Hepatocyte (in vitro differentiated cells): ENCODE measurements around the gene DEDD2. TPM values are rescaled to one million over a fixed set of nuclear protein-coding genes. Genes with fewer than 3 reads are reported as not detected.

Source experiments
- DNase-seq: peaks from one replicate; pipeline ENCODE4 v3.0.0-alpha.2; 2016; ENCODE audit warnings: low spot score
- H2AFZ ChIP-seq: fragments of 200-600 bp; sonication (generic); 2 replicates; pipeline ENCODE4 v1.6.0; 2016; ENCODE audit warnings: antibody characterized with exemption, mild to moderate bottlenecking
- H3K27ac ChIP-seq: fragments of 200-600 bp; sonication (generic); 2 replicates; pipeline ENCODE4 v1.5.1; 2016; ENCODE audit warnings: mild to moderate bottlenecking
- H3K27me3 ChIP-seq: fragments of 200-600 bp; sonication (generic); 2 replicates; pipeline ENCODE4 v1.6.1; 2016
- H3K36me3 ChIP-seq: fragments of 200-600 bp; sonication (generic); replicated peaks from 2 replicates; pipeline ENCODE4 v1.5.1; 2016; ENCODE audit warnings: low read depth; ENCODE audit not compliant: insufficient read depth
- H3K4me1 ChIP-seq: fragments of 200-600 bp; sonication (generic); 2 replicates; pipeline ENCODE4 v1.5.1; 2016; ENCODE audit warnings: mild to moderate bottlenecking, moderate library complexity; ENCODE audit not compliant: insufficient read depth
- H3K4me2 ChIP-seq: fragments of 200-600 bp; sonication (generic); 2 replicates; pipeline ENCODE4 v1.6.0; 2016
- H3K4me3 ChIP-seq: fragments of 200-600 bp; sonication (generic); 2 replicates; pipeline ENCODE4 v1.5.1; 2016; ENCODE audit warnings: mild to moderate bottlenecking
- H3K79me2 ChIP-seq: fragments of 200-600 bp; sonication (generic); 2 replicates; pipeline ENCODE4 v1.6.0; 2017; ENCODE audit warnings: mild to moderate bottlenecking
- H3K9me2 ChIP-seq: fragments of 200-600 bp; sonication (generic); replicated peaks from 2 replicates; pipeline ENCODE4 v1.6.0; 2017; ENCODE audit warnings: mild to moderate bottlenecking; ENCODE audit not compliant: insufficient read depth
- H3K9me3 ChIP-seq: fragments of 200-600 bp; sonication (generic); 2 replicates; pipeline ENCODE4 v1.5.1; 2016; ENCODE audit warnings: low read depth, mild to moderate bottlenecking
- H4K20me1 ChIP-seq: fragments of 200-600 bp; sonication (generic); 2 replicates; pipeline ENCODE4 v1.6.0; 2016; ENCODE audit warnings: mild to moderate bottlenecking; ENCODE audit not compliant: insufficient read depth, poor library complexity, severe bottlenecking
- EZH2 ChIP-seq: fragments of 200-600 bp; sonication (generic); IDR thresholded peaks from 2 replicates; pipeline ENCODE4 v1.6.1; 2016; ENCODE audit warnings: antibody characterized with exemption, mild to moderate bottlenecking, borderline replicate concordance
- EZH2phosphoT487 ChIP-seq: fragments of 200-600 bp; sonication (generic); IDR thresholded peaks from one replicate; pipeline ENCODE4 v1.6.1; 2018; ENCODE audit warnings: antibody characterized with exemption, mild to moderate bottlenecking, low read depth, moderate library complexity; ENCODE audit not compliant: unreplicated experiment, severe bottlenecking
- WGBS: methylation state at CpG from one replicate; pipeline ENCODE4 v1.1.6; 2016; ENCODE audit warnings: low lambda C conversion rate; ENCODE audit errors: missing lambda C conversion rate; 5-methylcytosine and 5-hydroxymethylcytosine counted together
- polyA plus RNA-seq: library from polyadenylated mRNA; unstranded; fragments of >200 nt; fragmentation: Nextera tagmentation; extraction: Ambion mirVana; gene quantifications from 2 replicates; pipeline ENCODE4 v1.2.1, GENCODE V29; 2016
- total RNA-seq: library from RNA; depleted of rRNA; stranded (reverse); fragments of >200 nt; gene quantifications from 2 replicates; pipeline ENCODE4 v1.2.3, GENCODE V29; 2014
- TF ChIP-seq, protein P1 (sequence below): fragments of 200-600 bp; sonication (generic); IDR thresholded peaks from 2 replicates; pipeline ENCODE4 v1.5.1; 2016; ENCODE audit warnings: antibody characterized with exemption, mild to moderate bottlenecking; ENCODE audit not compliant: poor library complexity

DEDD2 gene
- total and polyA plus RNA-seq, 2 experiments from 2014 or later, result 34.2 to 37.8 TPM

DNA sequence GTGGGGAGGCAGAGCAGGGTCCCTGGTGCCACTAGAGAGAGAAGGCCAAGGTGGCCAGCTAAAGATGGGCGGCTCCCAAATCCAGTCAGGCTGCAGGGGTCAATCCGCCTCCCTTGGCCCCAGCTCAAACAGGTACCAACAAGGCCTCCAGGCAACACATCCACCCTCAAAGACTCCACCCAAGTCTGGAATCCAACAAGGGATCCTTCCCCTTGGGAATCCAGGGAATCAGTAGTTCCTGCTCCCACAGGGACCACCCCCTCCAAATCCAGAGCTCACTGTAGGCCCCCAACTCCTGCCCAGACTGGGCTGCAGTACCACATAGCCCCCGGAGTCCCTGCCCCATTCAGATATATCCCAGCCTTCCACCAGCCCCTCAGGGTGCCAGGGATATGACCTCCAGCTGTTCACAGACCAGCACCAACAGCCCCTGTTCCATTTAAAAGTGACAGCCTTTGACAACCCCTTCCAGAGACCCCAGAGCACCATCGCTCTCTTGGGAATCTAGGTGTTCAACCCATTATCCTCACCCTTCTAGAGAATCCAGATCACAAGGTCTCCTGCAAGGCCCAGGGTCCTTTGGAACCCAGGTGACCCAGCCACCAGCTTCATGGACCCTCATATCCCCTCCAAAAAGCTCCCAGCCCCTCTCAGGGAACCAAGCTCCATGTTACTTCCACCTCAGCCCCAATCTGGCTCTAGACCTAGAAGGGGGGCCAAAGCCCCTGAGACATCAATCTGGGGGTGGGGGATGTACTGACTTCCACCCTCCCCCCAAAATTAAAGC lies 34.3 kb upstream of the DEDD2 start:
- Histone ChIP-seq H3K79me2 (peaks cover 66% of the 10 kb centered on the region), H4K20me1 (peaks cover 44% of the 10 kb centered on the region), H3K4me1 (peaks cover 24% of the 10 kb centered on the region), H3K9me2 (no peaks in the 10 kb centered on the region), H3K9me3 (no peaks in the 10 kb centered on the region), H3K27me3 (no peaks in the 10 kb centered on the region), H3K36me3 (no peaks in the 10 kb centered on the region), H3K4me2 (peak overlapping the region; percentile 99), H3K4me3 (no peak overlapping the region), H3K27ac (peak overlapping the region; percentile 100), H2AFZ (no peak overlapping the region)
- WGBS, result 82% methylated on average over 4 of the region's 4 CpGs
- no peak for DNase-seq
- no peak for TF ChIP-seq EZH2phosphoT487
- TF ChIP-seq, protein P1, sequence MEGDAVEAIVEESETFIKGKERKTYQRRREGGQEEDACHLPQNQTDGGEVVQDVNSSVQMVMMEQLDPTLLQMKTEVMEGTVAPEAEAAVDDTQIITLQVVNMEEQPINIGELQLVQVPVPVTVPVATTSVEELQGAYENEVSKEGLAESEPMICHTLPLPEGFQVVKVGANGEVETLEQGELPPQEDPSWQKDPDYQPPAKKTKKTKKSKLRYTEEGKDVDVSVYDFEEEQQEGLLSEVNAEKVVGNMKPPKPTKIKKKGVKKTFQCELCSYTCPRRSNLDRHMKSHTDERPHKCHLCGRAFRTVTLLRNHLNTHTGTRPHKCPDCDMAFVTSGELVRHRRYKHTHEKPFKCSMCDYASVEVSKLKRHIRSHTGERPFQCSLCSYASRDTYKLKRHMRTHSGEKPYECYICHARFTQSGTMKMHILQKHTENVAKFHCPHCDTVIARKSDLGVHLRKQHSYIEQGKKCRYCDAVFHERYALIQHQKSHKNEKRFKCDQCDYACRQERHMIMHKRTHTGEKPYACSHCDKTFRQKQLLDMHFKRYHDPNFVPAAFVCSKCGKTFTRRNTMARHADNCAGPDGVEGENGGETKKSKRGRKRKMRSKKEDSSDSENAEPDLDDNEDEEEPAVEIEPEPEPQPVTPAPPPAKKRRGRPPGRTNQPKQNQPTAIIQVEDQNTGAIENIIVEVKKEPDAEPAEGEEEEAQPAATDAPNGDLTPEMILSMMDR, result no peak
- no peak for TF ChIP-seq EZH2

DNA sequence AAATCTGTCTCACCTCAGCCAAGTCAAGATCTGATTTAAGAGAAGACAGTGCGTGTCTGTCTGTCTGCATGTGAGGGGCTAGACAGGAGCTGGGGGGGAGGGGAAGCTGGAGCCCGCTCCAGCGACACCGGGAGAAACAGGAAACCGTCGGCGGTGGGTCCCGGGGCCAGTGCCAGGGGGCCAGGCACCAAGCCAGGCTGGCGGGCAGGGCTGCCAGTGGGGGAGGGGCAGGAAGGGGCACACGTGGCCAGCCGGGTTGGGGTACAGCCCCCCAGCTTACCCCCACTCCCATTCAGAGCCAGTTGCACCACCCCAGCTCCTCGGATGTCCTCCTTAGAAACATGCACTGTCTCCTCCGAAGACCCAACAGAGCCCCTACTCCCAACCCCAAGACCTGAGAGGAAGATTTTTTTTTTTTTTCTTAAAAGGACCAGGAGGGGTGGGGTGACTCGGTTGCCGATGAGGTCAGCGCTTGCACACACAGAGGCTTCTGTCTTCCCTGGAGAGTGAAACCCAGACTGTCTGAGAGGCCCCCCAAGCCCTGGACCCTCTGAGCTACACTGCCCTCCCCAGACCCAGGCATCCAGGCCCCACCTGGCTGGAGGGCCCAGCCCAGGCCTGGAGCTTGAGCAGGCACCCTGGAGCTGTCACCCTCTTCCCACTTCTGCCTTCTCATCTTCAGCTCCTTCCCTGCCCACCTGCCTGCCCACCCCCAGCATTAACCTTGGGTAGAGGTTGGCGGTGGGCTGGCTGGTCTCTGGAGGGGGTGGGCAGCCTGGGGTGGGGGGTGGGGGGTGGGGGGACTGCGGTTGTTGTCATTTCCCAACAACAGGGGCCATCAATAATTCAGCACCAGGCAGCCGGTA lies 33.4 kb upstream of the DEDD2 start:
- peak overlapping the region; percentile 100 for H3K27ac ChIP-seq
- peaks cover 44% of the 10 kb centered on the region for H4K20me1 ChIP-seq
- no peak overlapping the region for H3K4me3 ChIP-seq
- H3K9me2 ChIP-seq, result no peaks in the 10 kb centered on the region
- no peaks in the 10 kb centered on the region for H3K9me3 ChIP-seq
- H3K4me1 ChIP-seq, result peaks cover 28% of the 10 kb centered on the region
- no peaks in the 10 kb centered on the region for H3K36me3 ChIP-seq
- 70% methylated on average over 8 of the region's 19 CpGs for WGBS
- TF ChIP-seq EZH2phosphoT487 (no peak), EZH2 (no peak)
- TF ChIP-seq, protein P1, result no peak
- DNase-seq, result no peak
- no peaks in the 10 kb centered on the region for H3K27me3 ChIP-seq
- H3K79me2 ChIP-seq, result peaks cover 66% of the 10 kb centered on the region
- peak overlapping the region; percentile 99 for H3K4me2 ChIP-seq
- no peak overlapping the region for H2AFZ ChIP-seq

DNA sequence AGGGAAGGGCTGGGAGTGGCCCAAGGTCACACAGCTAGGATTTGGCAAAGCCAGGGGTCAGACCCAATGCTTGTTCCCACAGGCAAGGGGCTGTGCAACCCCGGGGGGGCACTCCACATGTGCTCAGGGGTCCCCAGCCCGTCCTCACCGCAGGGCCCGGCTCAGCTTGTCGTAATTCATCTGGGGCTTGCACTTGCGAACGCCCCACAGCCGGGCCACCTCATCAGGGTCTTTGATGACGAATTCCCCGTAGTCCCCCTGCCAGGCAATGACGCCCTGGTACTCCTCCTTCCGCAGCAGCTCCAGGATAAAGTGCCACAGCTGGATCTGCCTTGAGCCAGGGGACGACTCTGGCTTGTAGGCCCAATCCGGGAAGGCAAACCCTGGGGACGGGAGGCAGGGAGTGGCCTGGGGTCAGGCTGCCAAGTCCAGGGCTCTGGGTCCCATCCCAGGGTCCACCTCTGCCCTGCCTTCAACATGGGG lies 32.7 kb upstream of the DEDD2 start:
- Histone ChIP-seq H3K79me2 (peaks cover 62% of the 10 kb centered on the region), H3K27me3 (no peaks in the 10 kb centered on the region), H3K9me2 (no peaks in the 10 kb centered on the region), H3K4me1 (peaks cover 28% of the 10 kb centered on the region), H3K4me3 (no peak overlapping the region), H4K20me1 (peaks cover 44% of the 10 kb centered on the region), H2AFZ (no peak overlapping the region), H3K27ac (peak overlapping the region; percentile 100), H3K36me3 (no peaks in the 10 kb centered on the region), H3K9me3 (no peaks in the 10 kb centered on the region), H3K4me2 (peak overlapping the region; percentile 99)
- no peak for DNase-seq
- WGBS, result 90% methylated on average over 15 of the region's 15 CpGs
- TF ChIP-seq, protein P1, result no peak
- TF ChIP-seq EZH2, result no peak
- TF ChIP-seq EZH2phosphoT487, result no peak
